ENCODE measurements around the gene SPAG4.

Gene SPAG4

DNA sequence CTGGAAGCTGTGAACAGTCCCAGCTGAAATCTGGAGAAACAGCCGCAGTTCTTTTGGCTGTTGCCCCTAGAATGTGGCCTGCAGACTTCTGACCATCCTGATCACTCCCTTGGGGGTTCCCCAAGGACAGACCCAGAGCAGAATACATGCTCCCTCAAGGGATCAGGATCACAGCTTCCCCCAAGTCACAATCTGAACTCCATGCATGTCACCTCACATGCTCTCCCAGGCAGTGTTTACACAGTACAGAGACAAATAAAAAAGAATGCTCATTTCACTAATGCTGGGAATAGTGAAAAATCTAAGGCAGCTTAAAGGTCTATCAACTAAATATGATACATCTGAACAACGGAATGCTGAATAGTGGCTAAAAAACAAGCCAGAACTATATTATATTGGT lies 20.5 kb downstream of the SPAG4 start:
- Histone ChIP-seq H3K9me3 (no peaks in the 10 kb centered on the region), H3K27me3 (no peaks in the 10 kb centered on the region), H3K4me3 (ENCODE audit: low read depth in 1 of 2, low read length in 1 of 2) (no peak overlapping the region), H3K36me3 (peaks cover 18% of the 10 kb centered on the region), H3K27ac (no peak overlapping the region), H3K4me1 (ENCODE audit: control insufficient read depth in 1 of 2, insufficient read depth in 1 of 2, low read depth in 1 of 2, low read length in 1 of 2) (peaks cover 6 to 8% of the 10 kb centered on the region in 2 experiments)
- TF ChIP-seq CTCF (IDR thresholded peaks at IDR 0.05), result no peak

DNA sequence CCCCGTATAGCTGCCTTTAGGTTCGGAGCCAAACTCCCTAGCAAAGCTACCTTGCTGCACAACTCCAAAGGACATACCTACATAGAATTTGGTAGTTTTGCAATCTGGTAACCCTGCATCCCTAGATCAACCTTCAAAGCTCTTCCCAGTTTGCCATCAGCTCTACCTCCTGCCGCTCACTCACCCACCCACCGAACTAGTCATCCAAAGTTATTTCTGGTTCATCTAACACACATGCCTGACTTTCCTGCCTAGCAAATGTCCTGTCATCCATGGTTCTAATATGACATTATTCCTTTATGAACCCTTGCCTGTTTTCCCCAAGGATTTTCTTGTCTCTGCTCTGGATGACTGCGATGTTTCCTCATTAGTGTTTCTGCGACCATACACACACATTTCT lies 21.6 kb downstream of the SPAG4 start:
- Histone ChIP-seq H3K4me3 (ENCODE audit: low read depth in 1 of 2, low read length in 1 of 2) (no peak overlapping the region), H3K27me3 (no peaks in the 10 kb centered on the region), H3K9me3 (no peaks in the 10 kb centered on the region), H3K36me3 (peaks cover 6% of the 10 kb centered on the region), H3K27ac (no peak overlapping the region), H3K4me1 (ENCODE audit: control insufficient read depth in 1 of 2, insufficient read depth in 1 of 2, low read depth in 1 of 2, low read length in 1 of 2) (peaks cover 18 to 19% of the 10 kb centered on the region in 2 experiments)
- TF ChIP-seq CTCF (IDR thresholded peaks at IDR 0.05), result no peak

DNA sequence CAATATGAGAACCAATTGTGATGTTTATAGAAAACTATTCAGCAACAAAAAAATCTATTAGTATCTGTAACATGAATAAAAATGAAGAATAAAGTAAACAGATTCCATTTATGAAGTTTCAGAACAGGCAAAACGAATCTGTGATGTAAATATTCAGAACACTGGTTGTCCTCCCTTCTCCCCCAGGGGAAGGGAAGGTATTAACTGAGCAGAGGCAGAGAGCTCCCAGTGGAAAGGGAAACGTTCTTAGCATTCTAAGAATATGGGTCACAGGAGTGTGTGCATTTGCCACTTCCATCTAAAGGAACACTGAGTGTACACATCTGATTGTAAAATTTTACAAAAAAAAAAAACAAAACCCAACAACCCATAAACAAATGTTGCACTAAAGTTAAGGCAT lies 23.1 kb downstream of the SPAG4 start:
- Histone ChIP-seq H3K4me1 (ENCODE audit: control insufficient read depth in 1 of 2, insufficient read depth in 1 of 2, low read depth in 1 of 2, low read length in 1 of 2) (peaks cover 31 to 33% of the 10 kb centered on the region in 2 experiments), H3K9me3 (no peaks in the 10 kb centered on the region), H3K27me3 (no peaks in the 10 kb centered on the region), H3K36me3 (no peaks in the 10 kb centered on the region), H3K27ac (no peak overlapping the region), H3K4me3 (ENCODE audit: low read depth in 1 of 2, low read length in 1 of 2) (no peak overlapping the region)
- no peak for TF ChIP-seq CTCF (IDR thresholded peaks at IDR 0.05)

DNA sequence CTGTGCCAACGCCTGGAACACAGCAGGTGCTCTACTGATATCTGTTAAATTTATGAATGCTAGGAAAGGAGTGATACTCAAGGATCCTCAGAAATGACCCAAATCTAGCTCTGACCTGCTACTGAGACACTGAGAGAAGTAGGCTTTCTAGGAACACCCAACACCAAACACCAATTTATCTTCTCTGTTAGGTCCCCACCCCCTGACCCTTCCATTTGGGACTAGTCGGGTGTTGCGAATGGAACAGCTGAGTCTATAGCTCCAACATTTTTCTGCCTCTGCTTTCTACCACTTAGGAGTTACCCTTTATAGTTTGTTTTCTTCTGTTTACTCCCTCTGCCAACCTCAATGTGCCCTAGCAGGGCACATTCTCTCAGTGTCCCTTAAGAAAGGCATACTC lies 25.1 kb downstream of the SPAG4 start:
- H3K9me3 ChIP-seq, result no peaks in the 10 kb centered on the region
- no peak overlapping the region for H3K4me3 ChIP-seq (ENCODE audit: low read depth in 1 of 2, low read length in 1 of 2)
- H3K27ac ChIP-seq, result peak overlapping the region; percentile 63
- no peak for TF ChIP-seq CTCF (IDR thresholded peaks at IDR 0.05)
- peaks cover 51 to 53% of the 10 kb centered on the region in 2 experiments for H3K4me1 ChIP-seq (ENCODE audit: control insufficient read depth in 1 of 2, insufficient read depth in 1 of 2, low read depth in 1 of 2, low read length in 1 of 2)
- no peaks in the 10 kb centered on the region for H3K36me3 ChIP-seq
- H3K27me3 ChIP-seq, result no peaks in the 10 kb centered on the region

- no peaks in the 10 kb centered on the region for H3K27me3 ChIP-seq
- no peak for TF ChIP-seq CTCF (IDR thresholded peaks at IDR 0.05)
- peak overlapping the region; percentile 63 for H3K27ac ChIP-seq
- H3K36me3 ChIP-seq, result no peaks in the 10 kb centered on the region
- no peak overlapping the region for H3K4me3 ChIP-seq (ENCODE audit: low read depth in 1 of 2, low read length in 1 of 2)
- no peaks in the 10 kb centered on the region for H3K9me3 ChIP-seq
- H3K4me1 ChIP-seq (ENCODE audit: control insufficient read depth in 1 of 2, insufficient read depth in 1 of 2, low read depth in 1 of 2, low read length in 1 of 2), result peaks cover 56 to 58% of the 10 kb centered on the region in 2 experiments
Measured at GRCh38 chr20:35641743-35642142, 26.1 kb downstream of the SPAG4 start.

- H3K9me3 ChIP-seq, result no peaks in the 10 kb centered on the region
- H3K4me3 ChIP-seq (ENCODE audit: low read depth in 1 of 2, low read length in 1 of 2), result no peak overlapping the region
- H3K27me3 ChIP-seq, result no peaks in the 10 kb centered on the region
- peaks cover 56 to 58% of the 10 kb centered on the region in 2 experiments for H3K4me1 ChIP-seq (ENCODE audit: control insufficient read depth in 1 of 2, insufficient read depth in 1 of 2, low read depth in 1 of 2, low read length in 1 of 2)
- peaks cover 4% of the 10 kb centered on the region for H3K36me3 ChIP-seq
- peak overlapping the region; percentile 62 for H3K27ac ChIP-seq
- no peak for TF ChIP-seq CTCF (IDR thresholded peaks at IDR 0.05)
Measured at GRCh38 chr20:35643045-35643444, 27.4 kb downstream of the SPAG4 start.
